Measurements from ENCODE around the gene MYO18B. TPM values are rescaled to one million over a fixed set of nuclear protein-coding genes. Genes with fewer than 3 reads are reported as not detected.

Gene MYO18B
- total RNA-seq, 1 donor from 2014 or later = 1.9 TPM

- Mint-ChIP-seq H3K27me3 (no peaks in the 10 kb centered on the region), H3K4me3 (ENCODE audit: low read depth) (no peak overlapping the region), H3K9me3 (ENCODE audit: low read depth) (peaks cover 5% of the 10 kb centered on the region), H3K36me3 (ENCODE audit: insufficient read depth) (no peaks in the 10 kb centered on the region), H3K27ac (no peak overlapping the region), H3K4me1 (ENCODE audit: low read depth) (no peaks in the 10 kb centered on the region)
- no peak for DNase-seq (ENCODE audit: low spot score, unreplicated experiment)
- TF ChIP-seq CTCF (IDR thresholded peaks at IDR 0.05; ENCODE audit: unreplicated experiment) = no peak
Measured at GRCh38 chr22:25895678-25896077, 153.7 kb downstream of the MYO18B start.

- Mint-ChIP-seq H3K9me3 (ENCODE audit: low read depth) (peaks cover 5% of the 10 kb centered on the region), H3K4me3 (ENCODE audit: low read depth) (no peak overlapping the region), H3K27ac (no peak overlapping the region), H3K4me1 (ENCODE audit: low read depth) (no peaks in the 10 kb centered on the region), H3K27me3 (no peaks in the 10 kb centered on the region), H3K36me3 (ENCODE audit: insufficient read depth) (no peaks in the 10 kb centered on the region)
- TF ChIP-seq CTCF (IDR thresholded peaks at IDR 0.05; ENCODE audit: unreplicated experiment) = peak; percentile 44
- DNase-seq (ENCODE audit: low spot score, unreplicated experiment) = no peak
Measured at GRCh38 chr22:25896098-25896497, 154.1 kb downstream of the MYO18B start.

- Mint-ChIP-seq H3K27ac (no peak overlapping the region), H3K4me1 (ENCODE audit: low read depth) (no peaks in the 10 kb centered on the region), H3K27me3 (no peaks in the 10 kb centered on the region), H3K4me3 (ENCODE audit: low read depth) (no peak overlapping the region), H3K36me3 (ENCODE audit: insufficient read depth) (no peaks in the 10 kb centered on the region), H3K9me3 (ENCODE audit: low read depth) (peaks cover 5% of the 10 kb centered on the region)
- no peak for DNase-seq (ENCODE audit: low spot score, unreplicated experiment)
- no peak for TF ChIP-seq CTCF (IDR thresholded peaks at IDR 0.05; ENCODE audit: unreplicated experiment)
Measured at GRCh38 chr22:25896592-25896991, 154.6 kb downstream of the MYO18B start.

GRCh38 chr22:25898707-25899365 lies 156.8 kb downstream of the MYO18B start:
- Mint-ChIP-seq H3K27me3 (peaks cover 3% of the 10 kb centered on the region), H3K9me3 (ENCODE audit: low read depth) (peaks cover 5% of the 10 kb centered on the region), H3K36me3 (ENCODE audit: insufficient read depth) (no peaks in the 10 kb centered on the region), H3K4me3 (ENCODE audit: low read depth) (no peak overlapping the region), H3K4me1 (ENCODE audit: low read depth) (no peaks in the 10 kb centered on the region), H3K27ac (no peak overlapping the region)
- TF ChIP-seq CTCF (IDR thresholded peaks at IDR 0.05; ENCODE audit: unreplicated experiment) = peak; percentile 32
- no peak for DNase-seq (ENCODE audit: low spot score, unreplicated experiment)

GRCh38 chr22:25899566-25899965 lies 157.6 kb downstream of the MYO18B start:
- Mint-ChIP-seq H3K27me3 (peaks cover 7% of the 10 kb centered on the region), H3K4me1 (ENCODE audit: low read depth) (no peaks in the 10 kb centered on the region), H3K9me3 (ENCODE audit: low read depth) (peaks cover 5% of the 10 kb centered on the region), H3K27ac (no peak overlapping the region), H3K36me3 (ENCODE audit: insufficient read depth) (no peaks in the 10 kb centered on the region), H3K4me3 (ENCODE audit: low read depth) (no peak overlapping the region)
- DNase-seq (ENCODE audit: low spot score, unreplicated experiment) = no peak
- no peak for TF ChIP-seq CTCF (IDR thresholded peaks at IDR 0.05; ENCODE audit: unreplicated experiment)

All from progenitor cell of endocrine pancreas (in vitro differentiated cells).